Smooth muscle cell (in vitro differentiated cells): ENCODE results near the gene BHLHA9. TPM values are rescaled to one million over a fixed set of nuclear protein-coding genes. Genes with fewer than 3 reads are reported as not detected.
A peak's percentile ranks its signal among the peaks of the same experiment; 100 is the strongest.

Experiments
- DNase-seq: peaks from one replicate; lab custom pipeline; 2025; ENCODE audit not compliant: unreplicated experiment; lab: John Stamatoyannopoulos, UW
- H2AFZ ChIP-seq: fragments of 200-600 bp; sonication (generic); 2 replicates; pipeline ENCODE4 v1.6.0; 2016; ENCODE audit warnings: antibody characterized with exemption, low read depth, mild to moderate bottlenecking
- H3F3A ChIP-seq: fragments of 200-600 bp; sonication (generic); 2 replicates; pipeline ENCODE4 v1.6.0; 2017; ENCODE audit warnings: antibody characterized with exemption, low read depth
- H3K27ac ChIP-seq: fragments of 200-600 bp; sonication (generic); 2 replicates; pipeline ENCODE4 v1.5.1; 2016; ENCODE audit warnings: low read depth, mild to moderate bottlenecking
- H3K27me3 ChIP-seq: fragments of 200-600 bp; sonication (generic); 2 replicates; pipeline ENCODE4 v1.6.1; 2016; ENCODE audit warnings: low read depth, mild to moderate bottlenecking
- H3K36me3 ChIP-seq: fragments of 200-600 bp; sonication (generic); 2 replicates; pipeline ENCODE4 v1.5.1; 2016; ENCODE audit warnings: low read depth
- H3K4me1 ChIP-seq: fragments of 200-600 bp; sonication (generic); 2 replicates; pipeline ENCODE4 v1.5.1; 2016; ENCODE audit warnings: low read depth
- H3K4me2 ChIP-seq: fragments of 200-600 bp; sonication (generic); 2 replicates; pipeline ENCODE4 v1.6.0; 2016; ENCODE audit warnings: mild to moderate bottlenecking
- H3K4me3 ChIP-seq: fragments of 200-600 bp; sonication (generic); 2 replicates; pipeline ENCODE4 v1.5.1; 2016; ENCODE audit warnings: mild to moderate bottlenecking
- H3K79me2 ChIP-seq: fragments of 200-600 bp; sonication (generic); 2 replicates; pipeline ENCODE4 v1.6.0; 2016; ENCODE audit warnings: low read depth, mild to moderate bottlenecking
- H3K9ac ChIP-seq: fragments of 200-600 bp; sonication (generic); 2 replicates; pipeline ENCODE4 v1.6.0; 2016; ENCODE audit warnings: low read depth
- H3K9me3 ChIP-seq: fragments of 200-600 bp; sonication (generic); replicated peaks from 2 replicates; pipeline ENCODE4 v1.5.1; 2016; ENCODE audit warnings: low read depth
- H4K20me1 ChIP-seq: fragments of 200-600 bp; sonication (generic); 2 replicates; pipeline ENCODE4 v1.6.0; 2016; ENCODE audit warnings: low read depth
- WGBS: methylation state at CpG from one replicate; pipeline ENCODE4 v1.1.7; 2016; ENCODE audit warnings: low lambda C conversion rate; 5-methylcytosine and 5-hydroxymethylcytosine counted together
- polyA plus RNA-seq: library from polyadenylated mRNA; unstranded; fragments of >200 nt; fragmentation: Nextera tagmentation; extraction: Ambion mirVana; gene quantifications from 2 replicates; pipeline ENCODE4 v1.2.1, GENCODE V29; 2016
- total RNA-seq: library from RNA; depleted of rRNA; stranded (reverse); fragments of >200 nt; gene quantifications from 2 replicates; pipeline ENCODE4 v1.2.3, GENCODE V29; 2014
- TF ChIP-seq, protein P1 (sequence below): fragments of 200-600 bp; sonication (generic); IDR thresholded peaks from 2 replicates; pipeline ENCODE4 v1.5.1; 2017; ENCODE audit warnings: borderline replicate concordance, mild to moderate bottlenecking, antibody characterized with exemption; ENCODE audit not compliant: insufficient read depth, poor library complexity, severe bottlenecking

The BHLHA9 gene
- total and polyA plus RNA-seq, 2 experiments from 2014 or later, result not detected

DNA sequence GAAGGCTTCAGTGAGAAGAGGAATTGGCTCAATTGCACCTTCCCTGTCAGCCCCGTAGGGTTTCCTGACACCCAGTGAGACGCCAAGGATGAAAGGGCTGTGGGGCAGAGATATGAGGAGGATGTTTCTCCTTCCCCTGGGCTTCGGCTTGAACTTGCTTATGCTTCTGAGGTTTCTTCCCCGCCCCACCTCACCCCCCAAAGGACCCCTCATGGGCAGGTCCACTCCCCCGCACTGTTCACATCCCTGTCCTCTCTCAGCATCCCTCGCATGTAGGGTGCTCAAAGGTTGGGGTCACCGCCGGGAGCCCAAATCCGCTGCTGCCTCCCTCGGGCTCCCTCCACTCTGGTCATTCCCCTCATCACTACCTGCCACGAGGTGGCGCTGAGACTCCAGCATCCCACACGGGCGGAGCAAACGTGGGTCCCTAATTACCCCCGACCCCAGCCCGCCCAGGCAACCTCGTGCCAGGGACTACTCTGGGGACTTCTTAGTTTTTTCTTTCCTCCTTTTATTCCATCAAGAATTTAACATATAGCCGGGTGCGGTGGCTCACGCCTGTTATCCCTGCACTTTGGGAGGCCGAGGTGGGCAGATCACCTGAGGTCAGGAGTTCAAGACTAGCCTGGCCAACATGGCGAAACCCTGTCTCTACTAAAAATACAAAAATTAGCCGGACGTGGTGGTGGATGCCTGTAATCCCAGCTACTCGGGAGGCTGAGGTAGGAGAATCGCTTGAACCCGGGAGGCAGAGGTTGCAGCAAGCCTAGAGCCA, 5.9 kb downstream of the BHLHA9 start:
- Histone ChIP-seq H2AFZ (no peak overlapping the region), H3F3A (no peaks in the 10 kb centered on the region), H3K4me2 (peak overlapping the region; percentile 51), H3K4me3 (no peak overlapping the region), H3K4me1 (no peaks in the 10 kb centered on the region), H4K20me1 (no peaks in the 10 kb centered on the region), H3K9me3 (no peaks in the 10 kb centered on the region), H3K27ac (no peak overlapping the region), H3K36me3 (no peaks in the 10 kb centered on the region), H3K27me3 (no peaks in the 10 kb centered on the region), H3K9ac (no peak overlapping the region), H3K79me2 (no peaks in the 10 kb centered on the region)
- peak; percentile 22 for DNase-seq
- WGBS, result 39% methylated on average over 26 of the region's 28 CpGs
- TF ChIP-seq, protein P1, sequence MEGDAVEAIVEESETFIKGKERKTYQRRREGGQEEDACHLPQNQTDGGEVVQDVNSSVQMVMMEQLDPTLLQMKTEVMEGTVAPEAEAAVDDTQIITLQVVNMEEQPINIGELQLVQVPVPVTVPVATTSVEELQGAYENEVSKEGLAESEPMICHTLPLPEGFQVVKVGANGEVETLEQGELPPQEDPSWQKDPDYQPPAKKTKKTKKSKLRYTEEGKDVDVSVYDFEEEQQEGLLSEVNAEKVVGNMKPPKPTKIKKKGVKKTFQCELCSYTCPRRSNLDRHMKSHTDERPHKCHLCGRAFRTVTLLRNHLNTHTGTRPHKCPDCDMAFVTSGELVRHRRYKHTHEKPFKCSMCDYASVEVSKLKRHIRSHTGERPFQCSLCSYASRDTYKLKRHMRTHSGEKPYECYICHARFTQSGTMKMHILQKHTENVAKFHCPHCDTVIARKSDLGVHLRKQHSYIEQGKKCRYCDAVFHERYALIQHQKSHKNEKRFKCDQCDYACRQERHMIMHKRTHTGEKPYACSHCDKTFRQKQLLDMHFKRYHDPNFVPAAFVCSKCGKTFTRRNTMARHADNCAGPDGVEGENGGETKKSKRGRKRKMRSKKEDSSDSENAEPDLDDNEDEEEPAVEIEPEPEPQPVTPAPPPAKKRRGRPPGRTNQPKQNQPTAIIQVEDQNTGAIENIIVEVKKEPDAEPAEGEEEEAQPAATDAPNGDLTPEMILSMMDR, result peak; percentile 80

DNA sequence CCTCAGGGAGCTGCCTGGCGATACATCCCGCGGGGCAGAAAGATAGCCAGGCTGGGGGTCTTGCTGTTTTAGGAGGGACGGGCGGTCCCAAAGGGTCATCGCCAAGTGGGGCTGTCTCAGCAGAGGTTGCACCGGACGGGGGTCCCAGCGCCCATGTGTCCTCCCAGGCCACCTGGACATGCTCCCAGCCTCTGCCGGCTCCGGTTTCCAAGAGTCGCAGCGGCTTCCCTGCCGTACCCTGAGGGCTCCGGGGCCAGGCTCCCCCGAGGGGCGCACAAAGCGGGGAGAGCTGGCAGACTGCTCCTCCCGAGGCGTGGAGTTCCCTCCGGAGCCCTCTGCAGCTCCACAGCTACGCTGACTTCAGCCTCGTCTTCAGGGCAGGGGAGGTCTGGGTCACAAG, 10.4 kb downstream of the BHLHA9 start:
- TF ChIP-seq, protein P1, result no peak
- 90% methylated on average over 19 of the region's 23 CpGs for WGBS
- Histone ChIP-seq H2AFZ (no peak overlapping the region), H3K4me3 (no peak overlapping the region), H3K4me2 (no peak overlapping the region), H3K9me3 (no peaks in the 10 kb centered on the region), H4K20me1 (no peaks in the 10 kb centered on the region), H3K4me1 (no peaks in the 10 kb centered on the region), H3K27me3 (no peaks in the 10 kb centered on the region), H3K9ac (no peak overlapping the region), H3F3A (no peaks in the 10 kb centered on the region), H3K27ac (no peak overlapping the region), H3K36me3 (no peaks in the 10 kb centered on the region), H3K79me2 (no peaks in the 10 kb centered on the region)
- DNase-seq, result no peak

DNA sequence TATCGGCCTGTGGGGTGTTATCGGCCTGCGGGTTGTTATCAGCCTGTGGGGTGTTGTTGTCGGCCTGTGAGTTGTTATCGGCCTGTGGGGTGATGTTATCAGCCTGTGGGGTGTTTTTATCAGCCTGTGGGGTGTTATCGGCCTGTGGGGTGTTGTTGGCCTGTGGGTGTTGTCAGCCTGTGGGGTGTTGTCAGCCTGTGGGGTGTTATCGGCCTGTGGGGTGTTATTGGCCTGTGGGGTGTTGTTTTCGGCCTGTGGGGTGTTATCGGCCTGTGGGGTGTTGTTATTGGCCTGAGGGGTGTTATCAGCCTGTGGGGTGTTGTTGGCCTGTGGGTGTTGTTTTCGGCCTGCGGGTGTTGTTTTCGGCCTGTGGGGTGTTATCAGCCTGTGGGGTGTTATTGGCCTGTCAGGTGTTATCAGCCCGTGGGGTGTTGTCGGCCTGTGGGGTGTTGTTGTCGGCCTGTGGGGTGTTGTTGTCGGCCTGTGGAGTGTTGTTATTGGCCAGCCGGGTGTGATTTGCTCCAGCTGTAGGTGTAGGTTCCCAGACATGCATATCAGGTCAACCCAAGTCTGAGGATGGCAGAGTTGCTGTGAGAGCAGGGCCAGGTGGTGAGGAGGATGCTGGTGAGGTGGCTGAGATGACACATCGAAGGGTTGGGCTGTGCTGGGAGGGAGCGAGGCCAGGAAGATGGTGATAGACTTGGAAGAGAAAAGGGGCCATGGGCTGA, 16.3 kb downstream of the BHLHA9 start:
- H3K27ac ChIP-seq, result no peak overlapping the region
- H3K79me2 ChIP-seq, result no peaks in the 10 kb centered on the region
- H3K9me3 ChIP-seq, result no peaks in the 10 kb centered on the region
- H4K20me1 ChIP-seq, result no peaks in the 10 kb centered on the region
- H3F3A ChIP-seq, result no peaks in the 10 kb centered on the region
- H3K27me3 ChIP-seq, result no peaks in the 10 kb centered on the region
- H2AFZ ChIP-seq, result no peak overlapping the region
- TF ChIP-seq, protein P1, result no peak
- no peaks in the 10 kb centered on the region for H3K36me3 ChIP-seq
- 95% methylated on average over 19 of the region's 19 CpGs for WGBS
- no peak for DNase-seq
- H3K4me2 ChIP-seq, result no peak overlapping the region
- H3K4me3 ChIP-seq, result no peak overlapping the region
- H3K4me1 ChIP-seq, result no peaks in the 10 kb centered on the region
- no peak overlapping the region for H3K9ac ChIP-seq

DNA sequence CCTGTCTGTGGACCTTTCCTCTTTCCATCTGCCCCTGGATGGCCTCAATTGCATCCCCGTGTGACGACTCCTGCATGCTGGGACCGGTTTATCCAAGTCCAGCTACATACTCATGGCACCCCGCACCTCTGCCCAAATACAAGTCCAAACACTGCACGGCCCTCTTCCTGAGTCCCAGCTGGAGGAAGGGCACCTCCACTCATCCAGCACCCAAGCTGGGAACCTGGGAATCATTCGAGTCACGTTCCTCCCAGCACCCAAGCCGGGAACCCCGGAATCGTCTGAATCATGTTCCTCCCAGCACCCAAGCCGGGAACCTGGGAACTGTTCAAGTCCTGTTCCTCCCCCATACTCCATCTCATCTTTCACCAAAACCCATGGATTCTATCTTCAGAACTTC, 19.5 kb downstream of the BHLHA9 start:
- Histone ChIP-seq H3K79me2 (no peaks in the 10 kb centered on the region), H3K4me3 (no peak overlapping the region), H3K27ac (no peak overlapping the region), H3K4me2 (no peak overlapping the region), H3K9me3 (no peaks in the 10 kb centered on the region), H3K9ac (no peak overlapping the region), H3F3A (no peaks in the 10 kb centered on the region), H3K36me3 (no peaks in the 10 kb centered on the region), H2AFZ (no peak overlapping the region), H3K4me1 (no peaks in the 10 kb centered on the region), H4K20me1 (no peaks in the 10 kb centered on the region), H3K27me3 (no peaks in the 10 kb centered on the region)
- DNase-seq, result no peak
- 92% methylated on average over 11 of the region's 11 CpGs for WGBS
- TF ChIP-seq, protein P1, result no peak
